WTC11 (cell line): ENCODE data around the gene C10orf67. TPM values are rescaled to one million over a fixed set of nuclear protein-coding genes. Genes with fewer than 3 reads are reported as not detected.
"Not testable (repeated sequence)": the region's sequence is repeated elsewhere in the genome, so short reads cannot be mapped to it uniquely, and the experiment has no call there.

Source experiments
- ATAC-seq: fragments of 200-7000 bp; cut with Tn5 transposase; 2 replicates; pipeline ENCODE4 v1.10.0; 2021; ENCODE audit warnings: mild to moderate bottlenecking, moderate library complexity
- CTCF ChIA-PET: fragments of 300-600 bp; sonication (Branson Sonifier 250); formaldehyde crosslinking; loops from one replicate; lab custom pipeline; 2021; ENCODE audit warnings: antibody characterized with exemption; lab: Charles Lee
- POLR2A ChIA-PET: fragments of 350-600 bp; sonication (Branson Sonifier 250); formaldehyde crosslinking; loops from one replicate; lab custom pipeline; 2021; ENCODE audit warnings: antibody characterized with exemption; lab: Charles Lee
- DNase-seq: peaks from one replicate; pipeline ENCODE4 v3.0.0; 2021; ENCODE audit warnings: low spot score
- H3K27ac Mint-ChIP-seq: 2 replicates; pipeline ENCODE4 v1.8.0; 2021; ENCODE audit warnings: mixed read lengths
- H3K27me3 Mint-ChIP-seq: 2 replicates; pipeline ENCODE4 v1.8.0; 2021; ENCODE audit warnings: low read depth, mild to moderate bottlenecking, moderate library complexity, mixed read lengths
- H3K36me3 Mint-ChIP-seq: 2 replicates; pipeline ENCODE4 v1.8.0; 2021; ENCODE audit warnings: mixed read lengths
- H3K4me1 Mint-ChIP-seq: 2 replicates; pipeline ENCODE4 v1.8.0; 2022; ENCODE audit warnings: mixed read lengths
- H3K4me3 Mint-ChIP-seq: 2 replicates; pipeline ENCODE4 v1.8.0; 2021; ENCODE audit warnings: mild to moderate bottlenecking, moderate library complexity, mixed read lengths
- H3K9me3 Mint-ChIP-seq: 2 replicates; pipeline ENCODE4 v1.8.0; 2021; ENCODE audit warnings: mixed read lengths
- CREB1 ChIP-seq: sonication (generic); formaldehyde crosslinking; IDR thresholded peaks from 2 replicates; pipeline ENCODE4 v1.8.0; 2023; ENCODE audit warnings: mild to moderate bottlenecking, missing genetic modification reagents
- ESRRA ChIP-seq: sonication (generic); formaldehyde crosslinking; IDR thresholded peaks from 2 replicates; pipeline ENCODE4 v1.8.1; 2022; ENCODE audit warnings: mild to moderate bottlenecking, missing genetic modification reagents, borderline replicate concordance
- HMGA2 ChIP-seq: fragments of 250-450 bp; sonication (Bioruptor Pico); IDR thresholded peaks from 2 replicates; pipeline ENCODE4 v1.4.0; 2021; ENCODE audit warnings: mild to moderate bottlenecking, moderate library complexity
- IRF2 ChIP-seq: sonication (generic); formaldehyde crosslinking; IDR thresholded peaks from 2 replicates; pipeline ENCODE4 v1.8.0; 2022; ENCODE audit warnings: low read depth, missing genetic modification reagents, borderline replicate concordance
- KAT7 ChIP-seq: sonication (generic); formaldehyde crosslinking; IDR thresholded peaks from 2 replicates; pipeline ENCODE4 v1.8.1; 2023; ENCODE audit warnings: missing genetic modification reagents, mild to moderate bottlenecking, borderline replicate concordance
- OVOL2 ChIP-seq: fragments of 250-450 bp; sonication (Bioruptor Pico); IDR thresholded peaks from 2 replicates; pipeline ENCODE4 v1.9.0; 2021; ENCODE audit warnings: mild to moderate bottlenecking, borderline replicate concordance
- ZNF219 ChIP-seq: sonication (generic); formaldehyde crosslinking; IDR thresholded peaks from 2 replicates; pipeline ENCODE4 v1.8.0; 2023; ENCODE audit warnings: missing genetic modification reagents, mild to moderate bottlenecking, borderline replicate concordance
- ZNF263 ChIP-seq: sonication (generic); formaldehyde crosslinking; IDR thresholded peaks from 2 replicates; pipeline ENCODE4 v1.8.1; 2022; ENCODE audit warnings: low read depth, mild to moderate bottlenecking, moderate library complexity, missing genetic modification reagents
- total RNA-seq: library from RNA; stranded (reverse); gene quantifications from 3 replicates; pipeline ENCODE4 v1.2.3, GENCODE V29; 2021
- TF ChIP-seq, protein P1 (sequence below): sonication (generic); formaldehyde crosslinking; IDR thresholded peaks from 2 replicates; pipeline ENCODE4 v1.8.1; 2022; ENCODE audit warnings: low read depth, missing genetic modification reagents, borderline replicate concordance
- TF ChIP-seq, protein P2 (sequence below): sonication (generic); formaldehyde crosslinking; IDR thresholded peaks from 2 replicates; pipeline ENCODE4 v1.8.0; 2022; ENCODE audit warnings: mild to moderate bottlenecking, missing genetic modification reagents

C10orf67 gene
- total RNA-seq, 1 experiment from 2014 or later = not detected

DNA sequence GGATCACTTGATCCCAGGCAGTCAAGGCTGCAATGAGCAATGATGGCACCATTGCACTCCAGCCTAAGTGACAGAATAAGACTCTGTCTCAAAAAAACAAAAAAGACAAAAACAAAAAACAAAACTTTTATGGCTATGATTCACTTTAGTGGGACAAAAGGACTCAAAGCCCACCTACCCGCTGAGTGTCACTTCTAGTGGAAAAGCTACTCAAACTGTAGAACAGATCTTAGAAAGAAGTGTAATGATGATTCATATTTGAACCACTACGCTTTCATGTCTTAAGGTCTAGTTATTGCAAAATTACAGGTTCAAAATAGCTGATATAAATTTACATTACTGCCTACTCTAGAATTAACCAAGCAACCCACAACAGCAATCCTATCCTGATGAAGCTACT lies 47.2 kb upstream of the C10orf67 start:
- ATAC-seq = no peak
- Mint-ChIP-seq H3K36me3 (no peaks in the 10 kb centered on the region), H3K4me1 (no peaks in the 10 kb centered on the region), H3K4me3 (no peak overlapping the region), H3K27ac (no peak overlapping the region), H3K27me3 (no peaks in the 10 kb centered on the region), H3K9me3 (no peaks in the 10 kb centered on the region)
- ChIA-PET CTCF (no interaction called here), POLR2A (no interaction called here)
- no peak for TF ChIP-seq ESRRA (CRISPR knock-in tag)
- DNase-seq = no peak

DNA sequence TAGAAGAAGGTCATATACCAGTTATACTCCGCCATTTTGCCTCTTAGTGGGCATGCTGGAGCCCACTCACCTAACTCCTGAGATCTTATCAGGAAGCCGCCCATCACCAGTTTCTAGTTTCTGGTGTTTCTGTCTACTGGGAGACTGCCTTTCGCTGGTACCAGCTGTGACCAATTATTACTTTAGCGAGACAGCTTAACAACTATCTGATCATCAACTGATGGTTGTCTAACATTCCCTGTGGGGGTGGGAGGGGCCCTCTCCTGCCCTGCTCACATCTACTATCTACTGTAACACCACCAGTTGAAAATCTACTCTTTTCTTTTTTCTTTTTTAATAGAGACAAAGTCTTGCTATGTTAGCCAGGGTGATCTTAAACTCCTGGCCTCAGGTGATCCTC lies 46.2 kb upstream of the C10orf67 start:
- Mint-ChIP-seq H3K4me3 (no peak overlapping the region), H3K9me3 (no peaks in the 10 kb centered on the region), H3K27ac (no peak overlapping the region), H3K4me1 (no peaks in the 10 kb centered on the region), H3K27me3 (no peaks in the 10 kb centered on the region), H3K36me3 (no peaks in the 10 kb centered on the region)
- POLR2A ChIA-PET = no interaction called here
- ATAC-seq (no peak), DNase-seq (no peak)
- CTCF ChIA-PET = no interaction called here
- TF ChIP-seq KAT7 (CRISPR knock-in tag) = no peak

DNA sequence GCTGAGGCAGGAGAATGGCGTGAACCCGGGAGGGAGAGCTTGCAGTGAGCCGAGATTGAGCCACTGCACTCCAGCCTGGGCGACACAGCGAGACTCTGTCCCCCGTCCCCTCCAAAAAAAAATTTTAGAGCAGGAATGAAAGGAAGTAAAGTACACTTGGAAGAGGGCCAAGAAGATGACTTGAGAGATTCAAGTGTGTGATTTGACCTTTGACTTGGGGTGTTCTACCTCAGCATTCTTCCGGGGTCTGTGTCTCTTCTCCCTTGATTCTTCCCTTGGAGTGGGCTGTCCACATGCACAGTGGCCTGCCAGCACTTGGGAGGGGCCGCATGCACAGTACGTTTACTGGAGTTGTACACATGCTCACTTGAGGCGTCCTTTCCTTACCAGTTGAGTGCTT lies 45.8 kb upstream of the C10orf67 start:
- POLR2A ChIA-PET, H3K27ac Mint-ChIP-seq, H3K4me1 Mint-ChIP-seq, H3K27me3 Mint-ChIP-seq, H3K36me3 Mint-ChIP-seq, CTCF ChIA-PET, DNase-seq, ATAC-seq, H3K9me3 Mint-ChIP-seq, H3K4me3 Mint-ChIP-seq: not testable (repeated sequence)

DNA sequence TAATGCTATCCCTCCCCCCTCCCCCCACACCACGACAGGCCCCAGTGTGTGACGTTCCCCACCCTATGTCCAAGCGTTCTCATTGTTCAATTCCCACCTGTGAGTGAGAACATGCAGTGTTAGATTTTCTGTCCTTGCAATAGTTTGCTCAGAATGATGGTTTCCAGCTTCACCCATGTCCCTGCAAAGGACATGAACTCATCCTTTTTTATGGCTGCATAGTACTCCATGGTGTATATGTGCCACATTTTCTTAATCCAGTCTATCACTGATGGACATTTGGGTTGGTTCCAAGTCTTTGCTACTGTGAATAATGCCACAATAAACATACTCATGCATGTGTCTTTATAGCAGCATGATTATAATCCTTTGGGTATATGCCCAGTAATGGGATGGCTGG lies 42.9 kb upstream of the C10orf67 start:
- H3K4me3 Mint-ChIP-seq, H3K36me3 Mint-ChIP-seq, H3K9me3 Mint-ChIP-seq, CTCF ChIA-PET, DNase-seq, ATAC-seq, POLR2A ChIA-PET, H3K4me1 Mint-ChIP-seq, H3K27me3 Mint-ChIP-seq, H3K27ac Mint-ChIP-seq: not testable (repeated sequence)

DNA sequence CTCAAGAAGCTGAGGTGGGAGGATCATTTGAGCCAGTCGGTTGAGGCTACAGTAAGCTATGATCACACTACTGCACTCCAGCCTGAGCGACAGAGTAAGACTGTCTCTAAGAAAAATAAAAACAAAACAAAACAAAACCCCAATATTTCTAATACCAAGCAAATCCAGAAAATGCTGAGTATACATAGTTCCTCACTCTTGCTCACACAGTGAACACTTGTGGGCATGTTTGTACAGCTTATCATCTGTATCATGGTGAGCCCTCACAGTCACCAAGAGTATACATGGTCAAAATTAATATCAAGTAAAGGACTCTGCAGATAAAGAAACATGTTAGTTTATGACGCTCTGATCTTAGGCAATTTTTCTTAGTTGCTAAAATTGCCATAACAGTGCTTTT lies 41.5 kb upstream of the C10orf67 start:
- Mint-ChIP-seq H3K4me1 (no peaks in the 10 kb centered on the region), H3K9me3 (0 out of 2 replicates have a peak, but pooled peaks cover 4% of the 10 kb centered on the region), H3K4me3 (no peak overlapping the region), H3K36me3 (no peaks in the 10 kb centered on the region)
- ATAC-seq = no peak
- POLR2A ChIA-PET = no interaction called here
- TF ChIP-seq, protein P1, sequence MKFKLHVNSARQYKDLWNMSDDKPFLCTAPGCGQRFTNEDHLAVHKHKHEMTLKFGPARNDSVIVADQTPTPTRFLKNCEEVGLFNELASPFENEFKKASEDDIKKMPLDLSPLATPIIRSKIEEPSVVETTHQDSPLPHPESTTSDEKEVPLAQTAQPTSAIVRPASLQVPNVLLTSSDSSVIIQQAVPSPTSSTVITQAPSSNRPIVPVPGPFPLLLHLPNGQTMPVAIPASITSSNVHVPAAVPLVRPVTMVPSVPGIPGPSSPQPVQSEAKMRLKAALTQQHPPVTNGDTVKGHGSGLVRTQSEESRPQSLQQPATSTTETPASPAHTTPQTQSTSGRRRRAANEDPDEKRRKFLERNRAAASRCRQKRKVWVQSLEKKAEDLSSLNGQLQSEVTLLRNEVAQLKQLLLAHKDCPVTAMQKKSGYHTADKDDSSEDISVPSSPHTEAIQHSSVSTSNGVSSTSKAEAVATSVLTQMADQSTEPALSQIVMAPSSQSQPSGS = no peak
- TF ChIP-seq CREB1 (no peak), ZNF219 (CRISPR knock-in tag) (no peak)
- TF ChIP-seq, all 79 proteins: peak for 0
- CTCF ChIA-PET = no interaction called here
- H3K27ac Mint-ChIP-seq = no peak overlapping the region
- no peaks in the 10 kb centered on the region for H3K27me3 Mint-ChIP-seq
- DNase-seq = no peak

DNA sequence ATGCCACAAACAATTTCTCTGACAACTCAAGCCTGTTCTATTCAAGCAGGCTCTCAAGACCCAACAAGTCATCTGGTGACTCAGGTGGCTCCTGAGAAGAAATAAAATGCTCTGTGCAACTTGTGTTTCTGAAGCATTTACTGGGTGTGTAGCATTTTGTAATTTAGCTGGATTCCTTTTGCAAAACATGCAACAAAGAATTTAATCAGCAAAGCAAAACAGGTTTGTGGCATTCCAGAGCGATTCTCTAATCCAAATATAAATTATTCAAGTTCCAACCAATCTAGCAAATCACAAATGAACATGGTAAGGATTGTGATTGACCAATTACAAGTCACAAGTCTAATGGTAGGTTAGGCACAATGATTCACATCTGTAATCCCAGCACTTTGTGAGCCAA lies 39.8 kb upstream of the C10orf67 start:
- no peaks in the 10 kb centered on the region for H3K4me1 Mint-ChIP-seq
- H3K27me3 Mint-ChIP-seq = no peaks in the 10 kb centered on the region
- ATAC-seq (no peak), DNase-seq (no peak)
- ChIA-PET POLR2A (no interaction called here), CTCF (no interaction called here)
- no peak overlapping the region for H3K4me3 Mint-ChIP-seq
- no peaks in the 10 kb centered on the region for H3K36me3 Mint-ChIP-seq
- H3K27ac Mint-ChIP-seq = no peak overlapping the region
- no peak for TF ChIP-seq ZNF263
- TF ChIP-seq HMGA2 = no peak
- TF ChIP-seq OVOL2 = no peak
- TF ChIP-seq IRF2 = no peak
- TF ChIP-seq, protein P2, sequence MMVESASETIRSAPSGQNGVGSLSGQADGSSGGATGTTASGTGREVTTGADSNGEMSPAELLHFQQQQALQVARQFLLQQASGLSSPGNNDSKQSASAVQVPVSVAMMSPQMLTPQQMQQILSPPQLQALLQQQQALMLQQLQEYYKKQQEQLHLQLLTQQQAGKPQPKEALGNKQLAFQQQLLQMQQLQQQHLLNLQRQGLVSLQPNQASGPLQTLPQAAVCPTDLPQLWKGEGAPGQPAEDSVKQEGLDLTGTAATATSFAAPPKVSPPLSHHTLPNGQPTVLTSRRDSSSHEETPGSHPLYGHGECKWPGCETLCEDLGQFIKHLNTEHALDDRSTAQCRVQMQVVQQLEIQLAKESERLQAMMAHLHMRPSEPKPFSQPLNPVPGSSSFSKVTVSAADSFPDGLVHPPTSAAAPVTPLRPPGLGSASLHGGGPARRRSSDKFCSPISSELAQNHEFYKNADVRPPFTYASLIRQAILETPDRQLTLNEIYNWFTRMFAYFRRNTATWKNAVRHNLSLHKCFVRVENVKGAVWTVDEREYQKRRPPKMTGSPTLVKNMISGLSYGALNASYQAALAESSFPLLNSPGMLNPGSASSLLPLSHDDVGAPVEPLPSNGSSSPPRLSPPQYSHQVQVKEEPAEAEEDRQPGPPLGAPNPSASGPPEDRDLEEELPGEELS = no peak
- H3K9me3 Mint-ChIP-seq = 0 out of 2 replicates have a peak, but pooled peaks cover 5% of the 10 kb centered on the region
